Mammary epithelial cell (primary cell): ENCODE results near the gene EPOP.

Experiments used
- EZH2 ChIP-seq: IDR thresholded peaks from 2 replicates; pipeline ENCODE4 v1.6.1; 2012; ENCODE audit warnings: low read length, inconsistent platforms, borderline replicate concordance
- TF ChIP-seq, protein P1 (sequence below), 2 donors: IDR thresholded peaks in 1 of 2; conservative IDR thresholded peaks in 1 of 2; 2 replicates each; pipeline ENCODE4 v1.5.1; 2011 to 2012; ENCODE audit warnings: inconsistent platforms in 2 of 2, low read length in 2 of 2, mild to moderate bottlenecking in 2 of 2, control low read depth in 1 of 2, low read depth in 1 of 2; ENCODE audit not compliant: insufficient read depth in 1 of 2; ENCODE audit errors: extremely low read depth in 1 of 2

DNA sequence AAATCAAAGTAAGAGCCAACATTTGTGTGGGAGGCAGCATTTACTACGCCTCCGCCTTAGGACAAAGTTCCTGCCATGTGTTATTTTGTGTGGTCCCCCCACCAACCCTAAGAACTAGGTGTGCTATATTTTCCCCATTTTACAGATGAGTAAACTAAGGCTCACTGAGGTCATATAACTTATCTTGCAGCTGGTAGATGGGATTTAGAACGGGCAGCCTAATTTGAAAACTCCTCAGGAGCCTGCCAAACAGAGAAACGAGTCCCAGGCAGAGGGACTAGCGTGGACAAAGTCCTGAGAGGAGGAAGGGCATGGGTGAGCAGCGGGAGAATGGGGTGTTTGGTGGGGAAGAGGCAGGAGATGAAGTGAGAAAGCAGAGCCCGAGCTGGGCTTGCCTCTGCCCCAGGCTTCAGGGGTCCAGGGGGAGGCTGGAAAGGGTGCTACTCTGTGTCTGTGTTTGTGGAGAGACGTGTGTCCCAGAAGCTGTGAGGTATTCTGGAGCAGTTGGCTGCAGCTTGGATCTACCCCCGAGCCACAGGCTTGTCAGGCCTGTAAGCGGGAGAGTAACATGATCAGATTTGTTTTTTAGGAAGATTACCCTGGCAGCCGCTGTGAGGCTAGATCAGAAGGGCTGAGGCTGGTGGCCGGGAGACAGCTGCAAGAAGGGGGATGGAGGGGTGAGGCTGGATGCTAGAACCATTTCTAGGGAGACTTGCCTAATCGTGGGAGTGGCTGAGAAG, 35.3 kb upstream of the EPOP start:
- TF ChIP-seq, protein P1, sequence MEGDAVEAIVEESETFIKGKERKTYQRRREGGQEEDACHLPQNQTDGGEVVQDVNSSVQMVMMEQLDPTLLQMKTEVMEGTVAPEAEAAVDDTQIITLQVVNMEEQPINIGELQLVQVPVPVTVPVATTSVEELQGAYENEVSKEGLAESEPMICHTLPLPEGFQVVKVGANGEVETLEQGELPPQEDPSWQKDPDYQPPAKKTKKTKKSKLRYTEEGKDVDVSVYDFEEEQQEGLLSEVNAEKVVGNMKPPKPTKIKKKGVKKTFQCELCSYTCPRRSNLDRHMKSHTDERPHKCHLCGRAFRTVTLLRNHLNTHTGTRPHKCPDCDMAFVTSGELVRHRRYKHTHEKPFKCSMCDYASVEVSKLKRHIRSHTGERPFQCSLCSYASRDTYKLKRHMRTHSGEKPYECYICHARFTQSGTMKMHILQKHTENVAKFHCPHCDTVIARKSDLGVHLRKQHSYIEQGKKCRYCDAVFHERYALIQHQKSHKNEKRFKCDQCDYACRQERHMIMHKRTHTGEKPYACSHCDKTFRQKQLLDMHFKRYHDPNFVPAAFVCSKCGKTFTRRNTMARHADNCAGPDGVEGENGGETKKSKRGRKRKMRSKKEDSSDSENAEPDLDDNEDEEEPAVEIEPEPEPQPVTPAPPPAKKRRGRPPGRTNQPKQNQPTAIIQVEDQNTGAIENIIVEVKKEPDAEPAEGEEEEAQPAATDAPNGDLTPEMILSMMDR (conservative IDR thresholded peaks at IDR 0.05 in 1 of 2, IDR thresholded peaks at IDR 0.05 in 1 of 2; ENCODE audit: extremely low read depth in 1 of 2, insufficient read depth in 1 of 2, low read depth in 1 of 2, low read length in 2 of 2) = no peak
- TF ChIP-seq EZH2 = no peak
